ENCODE results near the gene ZNF587. TPM values are rescaled to one million over a fixed set of nuclear protein-coding genes. Genes with fewer than 3 reads are reported as not detected.
"Not testable (repeated sequence)": the region's sequence is repeated elsewhere in the genome, so short reads cannot be mapped to it uniquely, and the experiment has no call there.

The ZNF587 gene
- total and polyA plus RNA-seq, 10 of the 15 experiments (the other 5 are each of a cell fraction or from before 2014, with no cell fraction given) = 1.9 to 27.8 (median 13.5) TPM

GRCh38 chr19:57841122-57841763 is 8.4 kb upstream of the ZNF587 start:
- ChIA-PET POLR2A (no interaction called here), RAD21 (ENCODE audit: unreplicated experiment) (no interaction called here), SMC1A (ENCODE audit: uncharacterized antibody, unreplicated experiment) (no interaction called here), CTCF (no interaction called here)
- intact Hi-C loops (cut with micrococcal nuclease; ENCODE audit: unreplicated experiment) (no loop called here), in situ Hi-C loops (cut with MboI) (no loop called here)
- 89% methylated on average over 6 of the region's 6 CpGs for WGBS (ENCODE audit: insufficient coverage, insufficient replicate concordance, low lambda C conversion rate, missing lambda C conversion rate)
- Histone ChIP-seq H4K20me1 (ENCODE audit: control insufficient read depth, insufficient read depth) (no peaks in the 10 kb centered on the region), H3K4me2 (ENCODE audit: control insufficient read depth, insufficient read depth) (no peak overlapping the region), H3K27ac (ENCODE audit: control insufficient read depth, insufficient read depth) (no peak overlapping the region), H2AFZ (ENCODE audit: control insufficient read depth, low read depth, low read length) (no peak overlapping the region), H3K4me3 (no peak overlapping the region), H3K9ac (ENCODE audit: control insufficient read depth, insufficient read depth, low read length) (no peak overlapping the region), H3K36me3 (ENCODE audit: control insufficient read depth in 2 of 2, insufficient read depth in 2 of 2, low read length in 1 of 2) (peaks cover 0 to 12% of the 10 kb centered on the region in 2 experiments; a peak in 2 of 4 replicates), H3K79me2 (ENCODE audit: control insufficient read depth, insufficient read depth, low read length) (peaks cover 2% of the 10 kb centered on the region), H3K9me3 (replicated peaks; ENCODE audit: control insufficient read depth, insufficient read depth, low read length) (no peaks in the 10 kb centered on the region), H3K4me1 (ENCODE audit: control insufficient read depth, insufficient read depth, low read length) (no peaks in the 10 kb centered on the region), H3K27me3 (replicated peaks in 1 of 2; ENCODE audit: control insufficient read depth in 2 of 2, insufficient read depth in 2 of 2, low read length in 1 of 2) (no peaks in the 10 kb centered on the region)
- DNase-seq (ENCODE audit: low read depth, low spot score) (no peak), ATAC-seq (no peak), FAIRE-seq (no peak)
- no TSS peak for BruUV-seq (replicated peaks)
- TF ChIP-seq ZSCAN29 (IDR thresholded peaks at IDR 0.05) (no peak), RCOR1 (conservative IDR thresholded peaks at IDR 0.05; ENCODE audit: low read depth, low read length) (no peak), CBFB (IDR thresholded peaks at IDR 0.05; ENCODE audit: low read depth) (no peak), NR2C1 (IDR thresholded peaks at IDR 0.05) (no peak)

DNA sequence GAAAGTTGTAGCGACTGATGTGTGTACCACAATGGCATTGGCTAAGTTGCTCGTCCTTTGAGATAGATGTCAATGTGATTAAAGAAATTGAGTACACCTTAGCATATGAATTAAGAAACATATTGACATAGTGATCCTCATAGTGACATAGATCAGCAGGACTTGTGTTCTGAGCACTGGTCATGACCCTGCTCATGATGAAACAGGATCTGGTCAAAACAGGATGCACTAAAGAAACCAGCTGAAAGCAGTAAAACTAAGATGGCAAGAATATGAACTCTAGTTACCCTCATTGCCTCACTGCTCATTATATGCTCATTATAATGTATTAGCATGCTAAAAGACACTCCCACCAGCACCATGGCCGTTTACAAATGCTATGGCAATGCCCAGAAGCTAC is 2.5 kb upstream of the ZNF587 start:
- Histone ChIP-seq H3K36me3 (ENCODE audit: control insufficient read depth in 2 of 2, insufficient read depth in 2 of 2, low read length in 1 of 2) (peaks cover 1 to 12% of the 10 kb centered on the region in 2 experiments; a peak in 3 of 4 replicates), H3K79me2 (ENCODE audit: control insufficient read depth, insufficient read depth, low read length) (peaks cover 21% of the 10 kb centered on the region)
- POLR2A ChIA-PET; H3K4me3 ChIP-seq; FAIRE-seq; H3K4me2 ChIP-seq (ENCODE audit: control insufficient read depth, insufficient read depth); intact Hi-C loops (cut with micrococcal nuclease; ENCODE audit: unreplicated experiment); BruUV-seq (replicated peaks); in situ Hi-C loops (cut with MboI); H3K4me1 ChIP-seq (ENCODE audit: control insufficient read depth, insufficient read depth, low read length); H3K9ac ChIP-seq (ENCODE audit: control insufficient read depth, insufficient read depth, low read length); H3K9me3 ChIP-seq (replicated peaks; ENCODE audit: control insufficient read depth, insufficient read depth, low read length); RAD21 ChIA-PET (ENCODE audit: unreplicated experiment); H3K27me3 ChIP-seq (replicated peaks in 1 of 2; ENCODE audit: control insufficient read depth in 2 of 2, insufficient read depth in 2 of 2, low read length in 1 of 2); SMC1A ChIA-PET (ENCODE audit: uncharacterized antibody, unreplicated experiment); DNase-seq (ENCODE audit: low read depth, low spot score); CTCF ChIA-PET; H2AFZ ChIP-seq (ENCODE audit: control insufficient read depth, low read depth, low read length); H3K27ac ChIP-seq (ENCODE audit: control insufficient read depth, insufficient read depth); H4K20me1 ChIP-seq (ENCODE audit: control insufficient read depth, insufficient read depth); ATAC-seq: not testable (repeated sequence)
- WGBS (ENCODE audit: insufficient coverage, insufficient replicate concordance, low lambda C conversion rate, missing lambda C conversion rate) = 69% methylated on average over 3 of the region's 3 CpGs
- TF ChIP-seq CREB1 (IDR thresholded peaks at IDR 0.05; ENCODE audit: low read depth) = 0 out of 2 replicates have a peak, but pooled peaks have one; percentile 31

DNA sequence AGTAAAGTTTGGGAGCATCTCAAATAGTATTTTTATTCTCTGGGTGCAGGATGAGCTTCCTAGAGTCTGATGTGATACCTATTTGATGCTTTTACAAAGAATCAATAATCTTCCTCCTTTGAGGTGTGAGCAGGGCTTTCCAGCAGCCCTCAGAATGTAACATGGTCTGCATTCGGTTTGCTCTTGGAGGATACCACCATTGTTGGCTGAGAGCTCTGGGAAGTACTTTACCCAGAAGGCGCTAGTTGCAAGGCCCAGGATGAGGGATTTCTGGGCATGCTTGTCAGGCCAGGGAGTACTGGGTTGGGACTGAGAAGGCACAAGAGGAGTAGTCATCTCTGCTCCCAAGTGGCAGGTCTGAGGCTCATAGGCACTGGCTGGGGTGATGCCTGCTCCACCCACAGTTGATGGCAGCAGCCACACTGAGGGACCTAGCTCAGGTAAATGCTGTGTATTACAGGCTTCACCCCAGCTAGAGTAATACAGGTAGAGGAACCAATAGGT is 445 bp upstream of the ZNF587 start:
- POLR2A ChIA-PET; RAD21 ChIA-PET (ENCODE audit: unreplicated experiment); H3K9ac ChIP-seq (ENCODE audit: control insufficient read depth, insufficient read depth, low read length); BruUV-seq (replicated peaks); FAIRE-seq; H3K9me3 ChIP-seq (replicated peaks; ENCODE audit: control insufficient read depth, insufficient read depth, low read length); in situ Hi-C loops (cut with MboI); H3K4me3 ChIP-seq; H3K27me3 ChIP-seq (replicated peaks in 1 of 2; ENCODE audit: control insufficient read depth in 2 of 2, insufficient read depth in 2 of 2, low read length in 1 of 2); H3K36me3 ChIP-seq (ENCODE audit: control insufficient read depth in 2 of 2, insufficient read depth in 2 of 2, low read length in 1 of 2); H3K4me2 ChIP-seq (ENCODE audit: control insufficient read depth, insufficient read depth); H3K4me1 ChIP-seq (ENCODE audit: control insufficient read depth, insufficient read depth, low read length); H4K20me1 ChIP-seq (ENCODE audit: control insufficient read depth, insufficient read depth); CTCF ChIA-PET; intact Hi-C loops (cut with micrococcal nuclease; ENCODE audit: unreplicated experiment); DNase-seq (ENCODE audit: low read depth, low spot score); H3K27ac ChIP-seq (ENCODE audit: control insufficient read depth, insufficient read depth): not testable (repeated sequence)
- peak overlapping the region; percentile 58 for H2AFZ ChIP-seq (ENCODE audit: control insufficient read depth, low read depth, low read length)
- SMC1A ChIA-PET (ENCODE audit: uncharacterized antibody, unreplicated experiment) = interaction anchor here (1.0 kb wide), 2 partner anchors 12 to 168 kb away, joined by 3 read pairs; partner anchors contain the start of gene ZNF551
- peaks cover 24% of the 10 kb centered on the region for H3K79me2 ChIP-seq (ENCODE audit: control insufficient read depth, insufficient read depth, low read length)
- peak; percentile 36 for ATAC-seq
- WGBS (ENCODE audit: insufficient coverage, insufficient replicate concordance, low lambda C conversion rate, missing lambda C conversion rate) = 97% methylated on average over 2 of the region's 2 CpGs

All from GM12878 (cell line).